Measurements from ENCODE around the gene SEPTIN5. TPM values are rescaled to one million over a fixed set of nuclear protein-coding genes. Genes with fewer than 3 reads are reported as not detected.

Gene SEPTIN5
- total RNA-seq, 4 donors from 2014 or later, result 4.1 to 8.3 (median 5.9) TPM

GRCh38 chr22:19753090-19753842 is 39.0 kb downstream of the SEPTIN5 start:
- TF ChIP-seq CTCF (IDR thresholded peaks at IDR 0.05; ENCODE audit: low read depth), result no peak

GRCh38 chr22:19753996-19754700 is 39.8 kb downstream of the SEPTIN5 start:
- TF ChIP-seq CTCF (IDR thresholded peaks at IDR 0.05; ENCODE audit: low read depth), result no peak

GRCh38 chr22:19754701-19755144 is 40.4 kb downstream of the SEPTIN5 start:
- no peak for TF ChIP-seq CTCF (IDR thresholded peaks at IDR 0.05; ENCODE audit: low read depth)

DNA sequence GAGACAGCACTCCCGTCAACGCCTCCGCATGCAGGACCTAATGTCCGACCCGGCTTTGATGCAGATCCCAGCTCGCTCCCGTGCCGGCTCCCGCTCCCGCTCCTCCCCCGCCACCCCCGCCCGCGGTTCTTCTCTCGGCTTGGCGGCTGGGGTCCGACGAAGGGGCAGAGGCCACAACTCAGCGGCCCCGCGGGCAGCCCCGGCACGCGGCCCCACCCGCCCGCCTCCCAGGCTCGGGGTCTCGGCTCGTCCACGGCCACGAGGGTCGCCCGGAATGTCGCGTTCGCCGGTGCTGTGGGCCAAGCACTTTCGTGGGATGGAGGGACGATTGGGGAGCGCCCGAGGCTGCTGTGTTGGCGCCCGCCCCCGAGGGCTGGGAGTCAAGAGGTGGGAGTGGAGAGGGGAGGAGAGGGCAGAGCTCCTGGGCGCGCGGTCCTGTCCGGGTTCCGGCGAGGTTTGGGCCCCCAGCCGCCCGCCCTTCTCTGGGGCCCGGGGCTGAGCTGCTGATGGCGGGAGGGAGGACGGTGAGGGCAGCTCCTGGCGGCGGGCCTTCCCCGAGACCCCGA is 40.9 kb downstream of the SEPTIN5 start:
- TF ChIP-seq CTCF (IDR thresholded peaks at IDR 0.05; ENCODE audit: low read depth), result no peak

GRCh38 chr22:19755722-19756287 is 41.5 kb downstream of the SEPTIN5 start:
- TF ChIP-seq CTCF (IDR thresholded peaks at IDR 0.05; ENCODE audit: low read depth), result no peak

DNA sequence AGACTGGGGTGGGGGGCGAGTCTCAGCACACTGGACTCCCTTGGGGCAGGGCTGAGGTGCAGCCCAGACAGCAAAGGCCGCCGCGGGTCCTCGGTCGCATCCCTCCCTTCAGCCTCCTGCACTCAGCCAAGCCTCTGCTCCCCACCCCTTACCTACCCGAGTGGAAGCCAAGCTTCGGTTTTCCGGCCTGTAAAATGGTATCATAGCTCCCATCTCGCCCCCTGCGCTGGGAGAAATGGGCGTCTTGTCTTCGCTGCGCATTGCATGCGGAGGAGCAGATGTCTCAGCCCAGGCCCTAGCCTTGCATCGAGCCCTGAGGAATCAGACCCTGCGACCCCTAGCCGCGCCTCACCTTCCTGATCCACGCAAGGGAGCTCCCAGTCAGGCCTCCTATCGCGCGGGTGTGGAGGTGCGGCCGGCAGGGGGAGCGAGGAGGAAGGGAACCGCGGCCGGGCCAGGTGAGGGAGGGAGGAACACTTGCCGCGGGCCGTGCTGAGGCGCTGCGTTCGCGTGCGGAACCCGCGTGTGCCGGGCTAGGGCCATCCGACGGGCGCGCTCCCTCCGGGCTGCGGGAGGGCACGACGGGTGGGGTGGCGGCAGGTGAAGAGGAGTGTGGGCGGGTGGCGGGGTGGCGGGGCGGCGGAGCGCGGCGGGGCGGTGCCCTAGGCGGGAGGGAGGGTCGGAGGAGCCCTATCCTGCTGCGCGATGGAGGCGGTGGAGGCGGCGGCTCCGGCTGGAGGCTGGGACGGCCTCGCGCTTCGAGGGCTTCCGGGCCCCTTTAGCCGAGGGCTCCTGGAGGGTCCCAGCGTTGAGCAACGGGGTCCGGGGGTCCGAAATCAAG is 42.2 kb downstream of the SEPTIN5 start:
- no peak for TF ChIP-seq CTCF (IDR thresholded peaks at IDR 0.05; ENCODE audit: low read depth)
